K562 (cell line): Measurements from ENCODE around the gene METTL2B. TPM values are rescaled to one million over a fixed set of nuclear protein-coding genes. Genes with fewer than 3 reads are reported as not detected.

Experiments used
- BCOR ChIP-seq: fragments of 450-650 bp; IDR thresholded peaks from 2 replicates; pipeline ENCODE4 v1.6.1; 2016
- BRD9 ChIP-seq: fragments of 450-650 bp; IDR thresholded peaks from 2 replicates; pipeline ENCODE4 v1.6.1; 2018; ENCODE audit warnings: low read depth; ENCODE audit not compliant: partially characterized antibody
- CBFB ChIP-seq: sonication (generic); formaldehyde crosslinking; IDR thresholded peaks from 2 replicates; pipeline ENCODE4 v1.4.0; 2020; ENCODE audit warnings: mild to moderate bottlenecking, missing genetic modification reagents
- CTBP1 ChIP-seq: fragments of 450-650 bp; IDR thresholded peaks from 2 replicates; pipeline ENCODE4 v1.6.1; 2016; ENCODE audit warnings: borderline replicate concordance
- EGR1 ChIP-seq: fragments of 450-650 bp; conservative IDR thresholded peaks from 2 replicates; pipeline ENCODE4 v1.6.1; 2017; ENCODE audit warnings: mild to moderate bottlenecking
- L3MBTL2 ChIP-seq: fragments of 450-650 bp; IDR thresholded peaks from 2 replicates; pipeline ENCODE4 v1.6.1; 2016; ENCODE audit warnings: mild to moderate bottlenecking, moderate library complexity
- MCM2 ChIP-seq: fragments of 450-650 bp; IDR thresholded peaks from 2 replicates; pipeline ENCODE4 v1.6.1; 2017; ENCODE audit warnings: low read depth, mild to moderate bottlenecking
- MED1 ChIP-seq: sonication (generic); formaldehyde crosslinking; IDR thresholded peaks from 2 replicates; pipeline ENCODE4 v1.8.1; 2023; ENCODE audit warnings: missing genetic modification reagents, borderline replicate concordance
- MTF1 ChIP-seq: fragments of 250-450 bp; sonication (Bioruptor Pico); IDR thresholded peaks from 2 replicates; pipeline ENCODE4 v1.9.0; 2021; ENCODE audit warnings: moderate library complexity, mild to moderate bottlenecking, inconsistent platforms, borderline replicate concordance
- PCBP1 ChIP-seq: fragments of 200-400 bp; formaldehyde crosslinking; IDR thresholded peaks from 2 replicates; pipeline ENCODE4 v1.6.1; 2018; ENCODE audit warnings: mild to moderate bottlenecking, low read depth, low read length; ENCODE audit not compliant: poor library complexity, severe bottlenecking
- PHB2 ChIP-seq: fragments of 450-650 bp; IDR thresholded peaks from 2 replicates; pipeline ENCODE4 v1.6.1; 2017; ENCODE audit warnings: low read depth
- SP1 ChIP-seq: sonication (generic); formaldehyde crosslinking; IDR thresholded peaks from 2 replicates; pipeline ENCODE4 v1.8.1; 2022; ENCODE audit warnings: mild to moderate bottlenecking, missing genetic modification reagents
- STAT5A ChIP-seq: IDR thresholded peaks from 2 replicates; pipeline ENCODE4 v1.6.1; 2012; ENCODE audit warnings: low read length, inconsistent platforms, borderline replicate concordance
- ZBTB5 ChIP-seq: fragments of 450-650 bp; IDR thresholded peaks from 2 replicates; pipeline ENCODE4 v1.6.1; 2017; ENCODE audit warnings: antibody characterized with exemption
- ZFPM2 ChIP-seq: fragments of 250-450 bp; sonication (Bioruptor Pico); IDR thresholded peaks from 2 replicates; pipeline ENCODE4 v1.5.1; 2022; ENCODE audit warnings: mild to moderate bottlenecking
- ZNF354B ChIP-seq: fragments of 250-450 bp; sonication (Bioruptor Pico); IDR thresholded peaks from 2 replicates; pipeline ENCODE4 v1.4.0; 2020
- ZNF444 ChIP-seq: fragments of 250-450 bp; sonication (Bioruptor Pico); IDR thresholded peaks from 2 replicates; pipeline ENCODE4 v1.4.0; 2020; ENCODE audit warnings: mild to moderate bottlenecking, moderate library complexity
- ZNF764 ChIP-seq: fragments of 250-450 bp; sonication (Bioruptor Pico); IDR thresholded peaks from 2 replicates; pipeline ENCODE4 v1.4.0; 2020; ENCODE audit warnings: low read depth, mild to moderate bottlenecking, moderate library complexity
- polyA plus RNA-seq, 8 experiments: library from polyadenylated mRNA; depleted of rRNA in 4 of 8; stranded (reverse) in 5 of 8; unstranded in 3 of 8; fragments of >200 nt; fragmentation: Nextera tagmentation in 2 of 8; fragmentation: Illumina TruSeq in 1 of 8; extraction: Ambion mirVana in 2 of 8; extraction: Trizol in 1 of 8; gene quantifications; 2 replicates each; pipeline versions ENCODE4 v1.2.1 to v1.2.3, GENCODE V29; 2011 to 2014; ENCODE audit warnings: inconsistent platforms in 1 of 8, missing spikeins in 1 of 8
- total RNA-seq, 7 experiments: library from RNA; depleted of rRNA in 6 of 7; stranded (reverse); fragments of >200 nt in 6 of 7; fragmentation: Illumina TruSeq in 2 of 7; extraction: Trizol in 2 of 7; gene quantifications; 2 replicates each; pipeline versions ENCODE4 v1.2.1 to v1.2.3, GENCODE V29; 2011 to 2021; ENCODE audit warnings: low replicate concordance in 1 of 7
- TF ChIP-seq, protein P1 (sequence below): fragments of 250-450 bp; sonication (Bioruptor Pico); IDR thresholded peaks from 2 replicates; pipeline ENCODE4 v1.6.1; 2021; ENCODE audit warnings: mild to moderate bottlenecking
- TF ChIP-seq, protein P2 (sequence below), 2 experiments: IDR thresholded peaks; 2 replicates each; pipeline ENCODE4 v1.6.1; 2012; ENCODE audit warnings: improper control_type of control experiment in 2 of 2, low read depth in 2 of 2, low read length in 2 of 2, borderline replicate concordance in 1 of 2
- TF ChIP-seq, protein P3 (sequence below), 2 experiments: fragments of 200-800 bp in 1 of 2; sonication (Bioruptor generic) in 1 of 2; sonication (generic) in 1 of 2; formaldehyde crosslinking in 1 of 2; IDR thresholded peaks in 1 of 2; conservative IDR thresholded peaks in 1 of 2; 2 replicates each; pipeline versions ENCODE4 v1.5.0 to v1.6.1; 2016 to 2020; ENCODE audit warnings: missing compliant biosample characterization in 1 of 2, missing genetic modification characterization in 1 of 2, missing genetic modification reagents in 1 of 2
- TF ChIP-seq, protein P4 (sequence below): fragments of 250-450 bp; sonication (Bioruptor Pico); IDR thresholded peaks from 2 replicates; pipeline ENCODE4 v1.9.0; 2021; ENCODE audit warnings: mild to moderate bottlenecking

METTL2B gene
- total and polyA plus RNA-seq, 9 of the 15 experiments (the other 6 are each of a cell fraction or from before 2014, with no cell fraction given) = 35.9 to 95.7 (median 79.2) TPM

DNA sequence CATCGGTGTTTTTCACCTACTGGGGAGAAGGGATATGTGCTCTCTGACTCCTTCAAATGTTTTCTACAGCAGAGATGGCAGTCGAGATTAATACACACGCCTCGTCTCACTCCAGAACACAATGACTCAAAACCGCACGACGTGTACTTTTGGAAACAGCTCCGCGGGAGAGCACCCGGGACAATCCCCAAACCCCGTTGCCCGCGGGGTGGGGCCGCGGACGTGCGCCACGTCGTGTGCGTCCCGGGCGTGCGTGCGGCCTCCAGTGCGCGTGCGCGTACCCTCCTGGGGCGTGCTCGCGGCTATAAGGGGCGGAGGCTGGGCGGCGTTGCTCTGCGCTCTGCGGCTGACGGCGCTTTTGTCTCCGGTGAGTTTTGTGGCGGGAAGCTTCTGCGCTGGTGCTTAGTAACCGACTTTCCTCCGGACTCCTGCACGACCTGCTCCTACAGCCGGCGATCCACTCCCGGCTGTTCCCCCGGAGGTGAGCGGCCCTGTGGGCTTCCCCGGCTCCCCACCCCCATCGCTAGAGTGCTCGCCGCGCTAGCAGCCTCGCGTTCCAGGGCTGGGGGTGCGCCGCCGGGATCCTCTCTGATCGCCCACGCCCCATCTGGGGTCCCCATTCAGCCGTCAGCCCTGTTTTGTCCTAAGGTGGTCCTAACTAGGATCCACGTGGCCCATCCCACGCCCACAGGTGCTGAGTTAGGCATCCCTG is 20.8 kb upstream of the METTL2B start, which contains the start of gene HILPDA (continued):
- TF ChIP-seq, protein P1, sequence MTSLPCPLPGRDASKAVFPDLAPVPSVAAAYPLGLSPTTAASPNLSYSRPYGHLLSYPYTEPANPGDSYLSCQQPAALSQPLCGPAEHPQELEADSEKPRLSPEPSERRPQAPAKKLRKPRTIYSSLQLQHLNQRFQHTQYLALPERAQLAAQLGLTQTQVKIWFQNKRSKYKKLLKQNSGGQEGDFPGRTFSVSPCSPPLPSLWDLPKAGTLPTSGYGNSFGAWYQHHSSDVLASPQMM (CRISPR knock-in tag) = no peak
- no peak; the same call in 1 of the 2 replicates for TF ChIP-seq STAT5A
- no peak for TF ChIP-seq PHB2
- TF ChIP-seq MED1 = no peak
- TF ChIP-seq MTF1 (CRISPR knock-in tag) = no peak
- TF ChIP-seq CBFB (CRISPR knock-in tag) = no peak; the same call in 1 of the 2 replicates
- TF ChIP-seq SP1 (CRISPR knock-in tag) = peak; percentile 91
- TF ChIP-seq, protein P2, sequence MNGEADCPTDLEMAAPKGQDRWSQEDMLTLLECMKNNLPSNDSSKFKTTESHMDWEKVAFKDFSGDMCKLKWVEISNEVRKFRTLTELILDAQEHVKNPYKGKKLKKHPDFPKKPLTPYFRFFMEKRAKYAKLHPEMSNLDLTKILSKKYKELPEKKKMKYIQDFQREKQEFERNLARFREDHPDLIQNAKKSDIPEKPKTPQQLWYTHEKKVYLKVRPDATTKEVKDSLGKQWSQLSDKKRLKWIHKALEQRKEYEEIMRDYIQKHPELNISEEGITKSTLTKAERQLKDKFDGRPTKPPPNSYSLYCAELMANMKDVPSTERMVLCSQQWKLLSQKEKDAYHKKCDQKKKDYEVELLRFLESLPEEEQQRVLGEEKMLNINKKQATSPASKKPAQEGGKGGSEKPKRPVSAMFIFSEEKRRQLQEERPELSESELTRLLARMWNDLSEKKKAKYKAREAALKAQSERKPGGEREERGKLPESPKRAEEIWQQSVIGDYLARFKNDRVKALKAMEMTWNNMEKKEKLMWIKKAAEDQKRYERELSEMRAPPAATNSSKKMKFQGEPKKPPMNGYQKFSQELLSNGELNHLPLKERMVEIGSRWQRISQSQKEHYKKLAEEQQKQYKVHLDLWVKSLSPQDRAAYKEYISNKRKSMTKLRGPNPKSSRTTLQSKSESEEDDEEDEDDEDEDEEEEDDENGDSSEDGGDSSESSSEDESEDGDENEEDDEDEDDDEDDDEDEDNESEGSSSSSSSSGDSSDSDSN (IDR thresholded peaks at IDR 0.05; ENCODE audit: borderline replicate concordance in 1 of 2, low read depth in 2 of 2, low read length in 2 of 2) = peak; percentile 39 to 61; a peak in 2 of 4 replicates
- TF ChIP-seq ZNF444 (CRISPR knock-in tag) = no peak
- no peak for TF ChIP-seq ZBTB5
- TF ChIP-seq ZNF354B (CRISPR knock-in tag) = no peak
- peak; percentile 37 for TF ChIP-seq EGR1
- peak; percentile 78 for TF ChIP-seq CTBP1
- TF ChIP-seq BCOR = 0 out of 2 replicates have a peak, but pooled peaks have one; percentile 5
- TF ChIP-seq, protein P3, sequence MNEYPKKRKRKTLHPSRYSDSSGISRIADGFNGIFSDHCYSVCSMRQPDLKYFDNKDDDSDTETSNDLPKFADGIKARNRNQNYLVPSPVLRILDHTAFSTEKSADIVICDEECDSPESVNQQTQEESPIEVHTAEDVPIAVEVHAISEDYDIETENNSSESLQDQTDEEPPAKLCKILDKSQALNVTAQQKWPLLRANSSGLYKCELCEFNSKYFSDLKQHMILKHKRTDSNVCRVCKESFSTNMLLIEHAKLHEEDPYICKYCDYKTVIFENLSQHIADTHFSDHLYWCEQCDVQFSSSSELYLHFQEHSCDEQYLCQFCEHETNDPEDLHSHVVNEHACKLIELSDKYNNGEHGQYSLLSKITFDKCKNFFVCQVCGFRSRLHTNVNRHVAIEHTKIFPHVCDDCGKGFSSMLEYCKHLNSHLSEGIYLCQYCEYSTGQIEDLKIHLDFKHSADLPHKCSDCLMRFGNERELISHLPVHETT (CRISPR knock-in tag; conservative IDR thresholded peaks at IDR 0.05 in 1 of 2, IDR thresholded peaks at IDR 0.05 in 1 of 2) = peak in 1 of 2 experiments; percentile 90; a peak in 2 of 4 replicates
- TF ChIP-seq L3MBTL2 = peak; percentile 98
- TF ChIP-seq ZFPM2 (CRISPR knock-in tag) = no peak
- TF ChIP-seq BRD9 = no peak
- TF ChIP-seq, protein P4, sequence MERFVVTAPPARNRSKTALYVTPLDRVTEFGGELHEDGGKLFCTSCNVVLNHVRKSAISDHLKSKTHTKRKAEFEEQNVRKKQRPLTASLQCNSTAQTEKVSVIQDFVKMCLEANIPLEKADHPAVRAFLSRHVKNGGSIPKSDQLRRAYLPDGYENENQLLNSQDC = no peak
- no peak for TF ChIP-seq MCM2
- TF ChIP-seq ZNF764 (CRISPR knock-in tag) = no peak
- no peak for TF ChIP-seq PCBP1
